ES-I3 (cell line): ENCODE data around the gene FAM107B.
"Not testable (repeated sequence)": the region's sequence is repeated elsewhere in the genome, so short reads cannot be mapped to it uniquely, and the experiment has no call there.

Experiments used
- H3K36me3 ChIP-seq: 2 replicates; pipeline ENCODE4 v1.6.1; 2013; ENCODE audit warnings: mild to moderate bottlenecking, low read length, control low read depth, moderate library complexity; ENCODE audit not compliant: insufficient read depth
- H3K4me1 ChIP-seq: 2 replicates; pipeline ENCODE4 v1.6.1; 2013; ENCODE audit warnings: mild to moderate bottlenecking, control low read depth, low read length; ENCODE audit not compliant: insufficient read depth
- H3K9ac ChIP-seq: 2 replicates; pipeline ENCODE4 v1.6.1; 2013; ENCODE audit warnings: low read depth, mild to moderate bottlenecking, low read length, moderate library complexity
- H3K9me3 ChIP-seq: 2 replicates; pipeline ENCODE4 v1.6.1; 2013; ENCODE audit warnings: mild to moderate bottlenecking, low read length, moderate library complexity; ENCODE audit not compliant: control insufficient read depth, insufficient read depth

Gene FAM107B

GRCh38 chr10:14645239-14645960 is 129.3 kb downstream of the FAM107B start:
- no peaks in the 10 kb centered on the region; the same call in 1 of the 2 replicates for H3K9me3 ChIP-seq
- peaks cover 14% of the 10 kb centered on the region for H3K4me1 ChIP-seq
- H3K36me3 ChIP-seq, result no peaks in the 10 kb centered on the region
- no peak overlapping the region for H3K9ac ChIP-seq

DNA sequence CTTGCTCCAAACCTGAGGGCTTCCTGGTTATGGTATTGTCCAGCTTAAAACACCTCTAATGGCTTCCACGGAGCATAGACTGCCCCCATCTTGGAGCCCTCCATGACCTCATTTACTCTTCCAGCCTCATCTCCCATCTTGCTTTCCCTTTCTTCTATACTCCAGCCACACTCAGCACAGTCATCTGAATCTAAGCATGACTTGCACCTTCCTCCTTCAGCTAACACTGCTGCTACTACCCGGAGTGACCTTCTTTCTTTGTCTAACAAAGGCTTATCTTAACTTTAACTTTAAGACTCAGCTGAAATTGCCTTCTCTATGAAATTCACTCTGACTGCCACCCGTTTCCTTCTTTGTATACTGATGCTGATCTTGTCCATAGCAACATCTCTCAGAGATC is 135.1 kb downstream of the FAM107B start:
- no peaks in the 10 kb centered on the region; the same call in 1 of the 2 replicates for H3K9me3 ChIP-seq
- no peak overlapping the region for H3K9ac ChIP-seq
- no peaks in the 10 kb centered on the region for H3K36me3 ChIP-seq
- H3K4me1 ChIP-seq, result no peaks in the 10 kb centered on the region; the same call in 1 of the 2 replicates

DNA sequence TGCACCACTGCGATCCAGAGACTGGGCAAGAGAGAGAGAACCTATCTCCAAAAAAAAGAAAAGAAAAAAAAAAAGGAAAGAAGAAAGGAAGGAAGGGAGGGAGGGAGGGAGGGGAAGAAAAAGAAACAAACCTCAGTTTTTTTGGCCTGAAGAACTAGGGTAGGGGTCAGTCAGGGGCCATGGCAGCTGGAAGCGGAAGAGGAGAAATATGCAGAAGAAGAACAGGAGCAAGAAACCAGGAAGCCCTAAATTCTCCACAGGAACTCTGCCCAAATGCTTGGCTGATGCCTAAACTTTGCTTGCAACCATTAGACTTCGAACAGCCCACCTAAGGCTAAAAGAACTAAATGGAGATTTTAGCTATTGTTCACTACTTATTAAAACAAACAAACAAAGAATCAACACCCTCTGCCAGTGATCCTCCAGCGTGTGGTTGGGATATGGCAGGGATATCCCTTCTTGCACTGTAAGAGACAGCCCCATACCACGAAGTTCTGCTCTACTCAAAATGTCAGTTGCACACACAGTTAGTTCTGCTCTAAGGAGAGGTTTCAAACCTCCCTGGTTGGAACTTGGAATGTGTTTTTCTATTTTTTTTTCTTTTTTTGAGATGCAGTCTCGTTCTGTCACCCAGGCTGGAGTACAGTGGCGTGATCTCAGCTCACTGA is 139.5 kb downstream of the FAM107B start:
- no peak overlapping the region for H3K9ac ChIP-seq
- H3K36me3 ChIP-seq, result no peaks in the 10 kb centered on the region
- no peaks in the 10 kb centered on the region for H3K9me3 ChIP-seq

GRCh38 chr10:14634572-14634971 is 140.1 kb downstream of the FAM107B start:
- H3K9ac ChIP-seq, H3K4me1 ChIP-seq, H3K9me3 ChIP-seq, H3K36me3 ChIP-seq: not testable (repeated sequence)

More for the DNA sequence above, 139.5 kb downstream of the FAM107B start:
- no peaks in the 10 kb centered on the region; the same call in 1 of the 2 replicates for H3K4me1 ChIP-seq

DNA sequence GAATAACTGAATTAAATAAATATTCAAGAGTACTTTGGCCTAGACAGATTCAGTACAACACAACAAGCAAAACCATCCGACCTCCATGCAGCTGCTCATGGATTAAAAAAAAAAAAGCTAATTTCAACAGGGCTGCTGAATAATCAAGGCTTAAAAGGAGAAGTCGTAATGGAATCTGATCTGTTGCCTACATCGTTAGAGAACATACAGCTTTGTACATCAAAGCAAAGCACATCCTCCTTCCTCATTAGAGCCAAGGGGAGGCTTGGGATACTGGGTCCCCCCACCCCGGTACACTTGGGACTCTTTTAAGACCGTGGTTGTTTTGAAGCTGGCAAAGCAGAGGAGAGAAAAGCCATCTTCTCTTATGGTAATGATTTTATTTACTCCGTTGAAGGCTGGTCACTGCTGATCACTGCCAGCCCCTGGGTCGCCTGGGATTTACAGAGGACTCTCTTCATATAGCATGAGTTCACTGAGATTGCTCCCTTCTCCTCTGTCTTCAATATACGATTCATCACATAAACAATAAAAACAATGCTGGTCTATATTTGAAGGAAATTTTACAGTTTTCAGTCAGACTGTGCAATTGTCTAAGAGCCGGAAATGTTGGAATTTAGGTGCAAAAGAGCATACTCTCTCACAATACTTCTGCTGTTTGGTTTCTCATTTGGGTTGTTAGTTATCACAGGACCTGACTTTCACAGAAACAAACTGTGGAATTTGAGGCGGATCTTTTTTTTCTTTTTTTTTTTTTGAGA is 148.8 kb downstream of the FAM107B start:
- H3K9me3 ChIP-seq, result no peaks in the 10 kb centered on the region
- no peaks in the 10 kb centered on the region for H3K4me1 ChIP-seq
- H3K36me3 ChIP-seq, result no peaks in the 10 kb centered on the region
- H3K9ac ChIP-seq, result no peak overlapping the region

GRCh38 chr10:14625192-14625631 is 149.5 kb downstream of the FAM107B start:
- H3K36me3 ChIP-seq, result no peaks in the 10 kb centered on the region
- H3K9me3 ChIP-seq, result no peaks in the 10 kb centered on the region
- no peak overlapping the region for H3K9ac ChIP-seq
- no peaks in the 10 kb centered on the region for H3K4me1 ChIP-seq

- Histone ChIP-seq H3K9me3 (no peaks in the 10 kb centered on the region), H3K36me3 (no peaks in the 10 kb centered on the region), H3K4me1 (no peaks in the 10 kb centered on the region), H3K9ac (no peak overlapping the region)
These were observed 150.1 kb downstream of the FAM107B start for GRCh38 chr10:14624600-14624999.

- Histone ChIP-seq H3K36me3 (no peaks in the 10 kb centered on the region), H3K9ac (no peak overlapping the region), H3K9me3 (no peaks in the 10 kb centered on the region), H3K4me1 (no peaks in the 10 kb centered on the region)
These were observed 150.8 kb downstream of the FAM107B start for GRCh38 chr10:14623931-14624330.

DNA sequence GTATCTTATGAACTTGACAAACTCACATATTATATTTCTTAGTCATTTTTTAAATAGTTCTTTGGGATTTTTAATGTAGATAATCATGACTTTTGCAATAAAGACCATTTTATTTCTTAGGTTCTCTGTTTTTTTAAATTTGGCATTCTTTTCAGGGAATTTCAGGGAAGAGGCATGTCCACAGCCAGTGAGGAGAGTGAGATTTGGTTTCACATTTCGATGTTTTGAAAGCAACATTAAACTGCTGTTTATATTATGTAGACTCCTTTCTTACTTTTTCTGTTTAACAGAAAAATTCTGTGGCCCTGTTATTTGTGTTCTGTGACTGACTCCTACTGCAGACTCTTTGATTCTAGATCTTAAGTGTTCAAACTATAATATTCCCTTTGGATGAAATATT is 153.7 kb downstream of the FAM107B start:
- Histone ChIP-seq H3K9ac (no peak overlapping the region), H3K4me1 (no peaks in the 10 kb centered on the region), H3K9me3 (no peaks in the 10 kb centered on the region), H3K36me3 (no peaks in the 10 kb centered on the region)

DNA sequence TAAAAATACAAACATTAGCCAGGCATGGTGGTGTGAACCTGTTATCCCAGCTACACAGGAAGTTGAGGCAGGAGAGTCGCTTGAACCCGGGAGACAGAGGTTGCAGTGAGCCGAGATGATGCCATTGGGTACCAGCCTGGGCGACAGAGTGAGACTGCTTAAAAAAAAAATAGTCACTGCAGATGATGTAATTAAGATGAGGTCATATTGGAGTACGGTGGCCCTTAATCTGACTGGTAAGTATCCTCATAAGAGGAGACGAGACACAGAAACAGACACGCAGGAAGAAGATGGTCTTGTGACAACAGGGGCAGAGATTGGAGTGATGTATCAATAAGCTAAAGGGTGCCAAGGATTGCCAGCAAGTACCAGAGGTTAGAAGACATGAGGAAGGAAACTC is 156.0 kb downstream of the FAM107B start:
- H3K36me3 ChIP-seq, result no peaks in the 10 kb centered on the region
- no peaks in the 10 kb centered on the region for H3K4me1 ChIP-seq
- no peaks in the 10 kb centered on the region for H3K9me3 ChIP-seq
- H3K9ac ChIP-seq, result no peak overlapping the region

- no peaks in the 10 kb centered on the region for H3K9me3 ChIP-seq
- H3K4me1 ChIP-seq, result no peaks in the 10 kb centered on the region
- H3K9ac ChIP-seq, result no peak overlapping the region
These were observed 156.8 kb downstream of the FAM107B start for GRCh38 chr10:14617852-14618251.

DNA sequence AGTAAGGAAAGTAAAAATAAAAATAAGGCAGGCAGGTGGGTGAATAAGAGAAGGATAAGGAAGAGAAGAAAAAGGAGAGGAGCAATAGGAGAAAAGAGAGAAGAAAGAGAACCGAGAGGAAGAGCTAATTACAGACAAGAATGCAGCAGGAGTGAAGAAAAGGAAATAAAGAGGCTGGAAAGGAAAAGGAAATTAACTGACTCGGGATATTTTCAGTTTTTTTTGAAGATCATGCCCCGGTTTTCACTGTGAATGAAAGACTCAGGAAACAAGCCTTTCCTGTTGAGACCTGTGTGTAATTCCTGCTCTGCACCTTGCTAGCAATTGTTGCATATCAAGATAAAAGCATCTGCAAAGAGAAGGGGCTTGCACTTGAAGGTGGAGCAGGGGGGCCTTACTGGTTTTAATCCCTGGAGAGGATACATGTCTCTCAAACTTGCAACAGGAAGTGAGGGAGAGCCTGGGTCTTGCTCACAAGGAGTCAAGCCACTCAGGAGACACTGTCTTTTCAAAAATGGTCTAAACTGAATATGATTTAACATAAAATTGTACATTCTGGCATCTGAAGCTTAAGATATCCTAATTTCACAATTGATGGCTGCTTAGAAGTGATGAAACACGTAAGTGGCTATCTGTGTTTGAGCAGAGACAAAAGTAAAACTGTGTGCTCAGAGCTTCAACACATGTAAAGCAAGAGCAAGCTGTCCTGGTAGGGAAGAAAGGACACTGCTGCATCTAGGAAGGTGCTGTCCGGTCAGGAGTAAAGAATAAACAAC is 157.6 kb downstream of the FAM107B start:
- H3K36me3 ChIP-seq, result no peaks in the 10 kb centered on the region
- H3K4me1 ChIP-seq, result no peaks in the 10 kb centered on the region
- H3K9ac ChIP-seq, result no peak overlapping the region

More at GRCh38 chr10:14617852-14618251, 156.8 kb downstream of the FAM107B start:
- H3K36me3 ChIP-seq, result no peaks in the 10 kb centered on the region

DNA sequence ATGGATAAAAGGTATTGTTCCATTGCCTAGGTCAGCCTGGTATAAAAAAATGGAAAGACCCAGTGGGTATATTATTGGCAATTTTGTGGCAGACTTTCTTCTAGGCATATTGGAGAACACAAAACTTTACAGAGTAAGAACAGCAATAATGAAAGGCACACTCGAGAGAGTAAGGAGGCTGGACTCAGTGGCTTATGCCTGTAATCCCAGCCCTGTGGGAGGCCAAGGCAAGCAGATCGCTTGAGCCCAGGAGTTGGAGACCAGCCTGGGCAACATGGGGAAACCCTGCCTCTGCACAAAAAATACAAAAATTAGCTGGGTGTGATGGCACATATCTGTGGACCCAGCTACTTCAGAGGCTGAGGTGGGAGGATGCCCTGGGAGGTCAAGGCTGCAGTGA is 158.2 kb downstream of the FAM107B start:
- Histone ChIP-seq H3K9ac (no peak overlapping the region), H3K9me3 (no peaks in the 10 kb centered on the region), H3K4me1 (no peaks in the 10 kb centered on the region), H3K36me3 (no peaks in the 10 kb centered on the region)

More for the DNA sequence above, 157.6 kb downstream of the FAM107B start:
- H3K9me3 ChIP-seq, result no peaks in the 10 kb centered on the region

DNA sequence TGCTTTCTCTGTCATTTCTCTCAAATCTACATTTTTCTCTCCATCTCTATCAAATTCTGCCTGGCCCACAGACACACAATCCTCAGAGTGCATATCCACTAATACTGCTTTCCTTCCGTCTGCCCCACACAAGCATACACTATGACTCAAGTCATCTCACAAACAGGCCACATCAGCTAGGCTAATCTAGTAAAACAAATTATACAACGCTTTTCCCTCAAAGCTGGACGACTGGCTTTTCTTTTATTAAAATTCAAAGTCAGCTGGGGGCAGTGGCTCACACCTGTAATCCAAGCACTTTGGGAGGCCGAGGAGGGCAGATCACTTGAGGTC is 161.1 kb downstream of the FAM107B start:
- H3K4me1 ChIP-seq, result no peaks in the 10 kb centered on the region
- no peaks in the 10 kb centered on the region for H3K9me3 ChIP-seq
- no peaks in the 10 kb centered on the region for H3K36me3 ChIP-seq
- no peak overlapping the region for H3K9ac ChIP-seq
